HG03066 (cell line): ENCODE measurements around the gene PPP2R2B.
"Not testable (repeated sequence)": the region's sequence is repeated elsewhere in the genome, so short reads cannot be mapped to it uniquely, and the experiment has no call there.

Source experiments
- ATAC-seq: cut with Tn5 transposase; IDR thresholded peaks from one replicate; pipeline ENCODE4 v1.9.1; 2021; ENCODE audit warnings: low read depth; ENCODE audit not compliant: unreplicated experiment

PPP2R2B gene

GRCh38 chr5:146626936-146627335 is 251.6 kb downstream of the PPP2R2B start:
- ATAC-seq: no peak

GRCh38 chr5:146624179-146624578 is 254.4 kb downstream of the PPP2R2B start:
- no peak for ATAC-seq

- ATAC-seq: no peak
Observed at GRCh38 chr5:146623666-146624065, 254.9 kb downstream of the PPP2R2B start.

- no peak for ATAC-seq
Observed at GRCh38 chr5:146623009-146623408, 255.5 kb downstream of the PPP2R2B start.

- no peak for ATAC-seq
Observed at GRCh38 chr5:146622391-146622790, 256.2 kb downstream of the PPP2R2B start.

GRCh38 chr5:146620669-146621051 is 257.9 kb downstream of the PPP2R2B start:
- ATAC-seq: no peak

GRCh38 chr5:146620031-146620668 is 258.4 kb downstream of the PPP2R2B start:
- no peak for ATAC-seq

GRCh38 chr5:146618434-146618833 is 260.1 kb downstream of the PPP2R2B start:
- no peak for ATAC-seq

- ATAC-seq: not testable (repeated sequence)
Observed at GRCh38 chr5:146609731-146610130, 268.8 kb downstream of the PPP2R2B start.

GRCh38 chr5:146607659-146608332 is 270.8 kb downstream of the PPP2R2B start:
- ATAC-seq: no peak

GRCh38 chr5:146606893-146607292 is 271.7 kb downstream of the PPP2R2B start:
- no peak for ATAC-seq

- no peak for ATAC-seq
Observed at GRCh38 chr5:146600376-146600775, 278.2 kb downstream of the PPP2R2B start.

GRCh38 chr5:146599261-146599660 is 279.3 kb downstream of the PPP2R2B start:
- no peak for ATAC-seq

GRCh38 chr5:146595088-146595487 is 283.5 kb downstream of the PPP2R2B start:
- no peak for ATAC-seq

- ATAC-seq: no peak
Observed at GRCh38 chr5:146592352-146592751, 286.2 kb downstream of the PPP2R2B start.

- no peak for ATAC-seq
Observed at GRCh38 chr5:146589028-146589345, 289.6 kb downstream of the PPP2R2B start.

- ATAC-seq: no peak
Observed at GRCh38 chr5:146588331-146589027, 290.1 kb downstream of the PPP2R2B start.

GRCh38 chr5:146586752-146587151 is 291.8 kb downstream of the PPP2R2B start:
- ATAC-seq: no peak

- ATAC-seq: no peak
Observed at GRCh38 chr5:146584750-146585149, 293.8 kb downstream of the PPP2R2B start.

- no peak for ATAC-seq
Observed at GRCh38 chr5:146582051-146582596, 296.4 kb downstream of the PPP2R2B start.

- ATAC-seq: no peak
Observed at GRCh38 chr5:146580237-146580636, 298.3 kb downstream of the PPP2R2B start.

- no peak for ATAC-seq
Observed at GRCh38 chr5:146574713-146575112, 303.8 kb downstream of the PPP2R2B start.
